ENCODE measurements around the gene RCOR3.
A peak's percentile ranks its signal among the peaks of the same experiment; 100 is the strongest.
"Not testable (repeated sequence)": the region's sequence is repeated elsewhere in the genome, so short reads cannot be mapped to it uniquely, and the experiment has no call there.

RCOR3 gene

GRCh38 chr1:211258756-211259637, at the start of gene RCOR3:
Gene RCOR3 (plus strand): TSS chr1:211259366. CDS start chr1:211259561, 195 bp downstream.
- Mint-ChIP-seq H3K9me3 (ENCODE audit: low read depth) (no peaks in the 10 kb centered on the region), H3K4me1 (ENCODE audit: low read depth) (peaks cover 25% of the 10 kb centered on the region), H3K27me3 (no peaks in the 10 kb centered on the region), H3K4me3 (peak within 1 kb of the TSS; percentile 92), H3K27ac (peak within 1 kb of the TSS; percentile 95), H3K36me3 (no peaks in the 10 kb centered on the region)

DNA sequence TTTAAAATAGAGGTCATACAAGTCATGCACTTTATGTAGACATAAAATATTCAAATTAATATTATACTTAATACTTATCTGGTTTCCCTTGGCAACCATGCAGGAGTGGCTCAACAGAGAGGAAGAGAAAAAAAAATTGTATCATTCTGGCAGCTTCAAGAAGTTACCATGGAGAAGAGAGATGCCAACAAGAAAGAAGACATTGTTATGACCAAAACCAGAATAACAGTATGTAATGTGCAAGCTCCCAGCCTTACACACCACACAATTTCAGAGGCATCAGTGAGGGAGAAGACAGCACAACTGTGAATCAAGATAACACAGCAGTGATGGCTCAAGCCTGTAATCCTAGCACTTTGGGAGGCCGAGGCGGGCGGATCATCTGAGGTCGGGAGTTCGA, 49.1 kb upstream of the RCOR3 start:
- Mint-ChIP-seq H3K4me1 (ENCODE audit: low read depth) (no peaks in the 10 kb centered on the region), H3K27ac (no peak overlapping the region), H3K9me3 (ENCODE audit: low read depth) (no peaks in the 10 kb centered on the region), H3K4me3 (no peak overlapping the region), H3K36me3 (no peaks in the 10 kb centered on the region), H3K27me3 (no peaks in the 10 kb centered on the region)

DNA sequence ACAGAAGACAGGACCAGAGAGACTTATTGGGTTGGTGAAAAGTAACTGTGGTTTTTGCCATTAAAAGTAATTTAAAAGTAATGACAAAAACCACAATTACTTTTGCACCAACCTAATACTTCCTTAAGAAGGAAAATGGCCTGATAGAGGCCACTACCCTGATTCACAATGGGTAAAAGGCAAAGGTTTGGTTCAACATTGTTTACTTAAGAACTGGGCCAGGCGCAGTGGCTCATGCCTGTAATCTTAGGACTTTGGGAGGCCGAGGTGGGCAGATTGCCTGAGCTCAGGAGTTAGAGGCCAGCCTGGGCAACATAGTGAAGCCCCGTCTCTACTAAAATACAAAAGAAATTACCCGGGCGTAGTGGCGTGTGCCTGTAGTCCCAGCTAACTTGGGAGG, 48.2 kb upstream of the RCOR3 start:
- H3K27me3 Mint-ChIP-seq: no peaks in the 10 kb centered on the region
- H3K4me1 Mint-ChIP-seq (ENCODE audit: low read depth): no peaks in the 10 kb centered on the region
- no peak overlapping the region for H3K27ac Mint-ChIP-seq
- no peak overlapping the region for H3K4me3 Mint-ChIP-seq
- H3K36me3 Mint-ChIP-seq: no peaks in the 10 kb centered on the region
- H3K9me3 Mint-ChIP-seq (ENCODE audit: low read depth): no peaks in the 10 kb centered on the region

DNA sequence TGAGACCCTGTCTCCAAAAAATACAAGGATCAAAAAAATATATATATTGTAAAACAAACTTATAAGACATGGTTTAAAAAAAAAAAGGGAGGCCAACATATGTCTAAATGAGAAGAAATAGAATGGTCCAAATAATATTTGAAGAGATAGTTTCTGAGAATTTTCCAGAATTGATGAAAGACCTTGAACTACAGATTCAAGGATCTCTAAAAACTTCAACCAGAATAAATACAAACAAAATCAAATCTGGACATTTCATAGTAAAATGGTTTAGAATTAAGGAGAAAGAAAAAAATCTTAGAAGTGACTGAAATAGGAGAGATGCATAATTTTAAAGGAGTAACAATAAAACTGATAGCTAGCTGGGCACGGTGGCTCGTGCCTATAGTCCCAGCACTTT, 45.5 kb upstream of the RCOR3 start:
- H3K27ac Mint-ChIP-seq: no peak overlapping the region
- H3K4me1 Mint-ChIP-seq (ENCODE audit: low read depth): no peaks in the 10 kb centered on the region
- no peaks in the 10 kb centered on the region for H3K27me3 Mint-ChIP-seq
- no peaks in the 10 kb centered on the region for H3K9me3 Mint-ChIP-seq (ENCODE audit: low read depth)
- no peak overlapping the region for H3K4me3 Mint-ChIP-seq
- H3K36me3 Mint-ChIP-seq: no peaks in the 10 kb centered on the region

- H3K4me3 Mint-ChIP-seq: no peak overlapping the region
- H3K27ac Mint-ChIP-seq: no peak overlapping the region
- H3K9me3 Mint-ChIP-seq (ENCODE audit: low read depth): no peaks in the 10 kb centered on the region
- no peaks in the 10 kb centered on the region for H3K36me3 Mint-ChIP-seq
- H3K4me1 Mint-ChIP-seq (ENCODE audit: low read depth): no peaks in the 10 kb centered on the region
- H3K27me3 Mint-ChIP-seq: peaks cover 2% of the 10 kb centered on the region
Measured at GRCh38 chr1:211215577-211215976, 43.6 kb upstream of the RCOR3 start.

- Mint-ChIP-seq H3K4me1 (ENCODE audit: low read depth) (no peaks in the 10 kb centered on the region), H3K36me3 (no peaks in the 10 kb centered on the region), H3K4me3 (no peak overlapping the region), H3K9me3 (ENCODE audit: low read depth) (no peaks in the 10 kb centered on the region), H3K27ac (no peak overlapping the region), H3K27me3 (peaks cover 3% of the 10 kb centered on the region)
Measured at GRCh38 chr1:211217392-211217791, 41.8 kb upstream of the RCOR3 start.

DNA sequence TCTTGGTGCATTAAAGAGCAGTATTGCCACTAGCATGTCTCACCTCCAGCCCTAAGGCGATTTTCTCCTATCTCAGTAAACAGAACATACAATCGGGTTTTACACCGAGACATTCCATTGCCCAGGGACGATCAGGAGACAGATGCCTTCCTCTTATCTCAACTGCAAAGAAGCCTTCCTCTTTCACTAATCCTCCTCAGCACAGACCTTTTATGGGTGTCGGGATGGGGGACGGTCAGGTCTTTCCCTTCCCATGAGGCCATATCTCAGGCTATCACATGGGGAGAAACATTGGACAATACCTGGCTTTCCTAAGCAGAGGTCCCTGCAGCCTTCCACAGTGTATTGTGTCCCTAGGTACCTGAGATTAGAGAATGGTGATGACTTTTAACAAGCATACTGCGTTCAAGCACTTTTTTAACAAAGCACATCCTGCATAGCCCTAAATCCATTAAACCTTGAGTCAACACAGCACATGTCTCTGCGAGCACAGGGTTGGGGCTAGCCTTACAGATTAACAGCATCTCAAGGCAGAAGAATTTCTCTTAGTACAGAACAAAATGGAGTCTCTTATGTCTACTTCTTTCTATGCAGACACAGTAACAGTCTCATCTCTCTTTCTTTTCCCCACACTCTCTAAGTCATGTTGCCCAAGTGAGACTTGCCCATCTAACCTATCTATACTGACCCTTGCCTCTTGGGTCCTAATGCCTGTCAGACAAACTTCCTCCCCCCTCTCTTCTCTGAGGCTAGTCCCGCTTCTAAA, 36.5 kb upstream of the RCOR3 start:
- H3K27me3 Mint-ChIP-seq; H3K4me1 Mint-ChIP-seq (ENCODE audit: low read depth); H3K4me3 Mint-ChIP-seq; H3K27ac Mint-ChIP-seq; H3K36me3 Mint-ChIP-seq; H3K9me3 Mint-ChIP-seq (ENCODE audit: low read depth): not testable (repeated sequence)

DNA sequence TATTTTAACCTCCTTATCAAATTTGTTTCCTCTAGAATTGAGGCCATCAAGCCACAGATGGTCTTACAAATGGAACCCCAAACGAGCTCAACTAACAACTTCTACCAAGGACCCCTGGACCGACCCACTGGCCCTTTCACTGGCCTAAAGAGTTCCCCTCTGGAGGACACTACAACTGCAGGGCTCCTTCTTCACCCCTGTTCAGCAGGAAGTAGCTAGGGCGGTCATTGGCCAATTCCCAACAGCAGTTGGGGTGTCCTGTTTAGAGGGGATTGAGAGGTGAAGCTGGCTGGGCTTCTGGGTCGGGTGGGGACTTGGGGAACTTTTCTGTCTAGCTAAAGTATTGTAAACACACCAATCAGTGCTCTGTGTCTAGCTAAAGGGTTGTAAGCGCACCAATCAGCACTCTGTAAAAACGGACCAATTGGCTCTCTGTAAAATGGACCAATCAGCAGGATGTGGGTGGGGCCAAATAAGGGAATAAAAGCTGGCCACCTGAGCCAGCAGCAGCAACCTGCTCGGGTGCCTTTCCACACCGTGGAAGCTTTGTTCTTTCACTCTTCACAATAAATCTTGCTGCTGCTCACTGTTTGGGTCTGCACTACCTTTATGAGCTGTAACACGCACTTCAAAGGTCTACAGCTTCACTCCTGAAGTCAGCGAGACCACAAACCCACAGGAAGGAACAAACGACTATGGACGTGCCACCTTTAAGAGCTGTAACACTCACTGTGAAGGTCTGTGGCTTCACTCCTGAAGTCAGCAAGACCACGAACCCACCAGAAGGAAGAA, 30.4 kb upstream of the RCOR3 start:
- not testable (repeated sequence) for H3K36me3 Mint-ChIP-seq; H3K9me3 Mint-ChIP-seq (ENCODE audit: low read depth); H3K27me3 Mint-ChIP-seq
- H3K4me1 Mint-ChIP-seq (ENCODE audit: low read depth): peaks cover 25% of the 10 kb centered on the region
- peak overlapping the region; percentile 83 for H3K27ac Mint-ChIP-seq
- H3K4me3 Mint-ChIP-seq: peak overlapping the region; percentile 62

- no peaks in the 10 kb centered on the region for H3K27me3 Mint-ChIP-seq
- peaks cover 25% of the 10 kb centered on the region for H3K4me1 Mint-ChIP-seq (ENCODE audit: low read depth)
- no peaks in the 10 kb centered on the region for H3K9me3 Mint-ChIP-seq (ENCODE audit: low read depth)
- H3K27ac Mint-ChIP-seq: peak overlapping the region; percentile 83
- H3K36me3 Mint-ChIP-seq: no peaks in the 10 kb centered on the region
- peak overlapping the region; percentile 62 for H3K4me3 Mint-ChIP-seq
Measured at GRCh38 chr1:211229365-211229759, 29.8 kb upstream of the RCOR3 start.

- Mint-ChIP-seq H3K36me3 (no peaks in the 10 kb centered on the region), H3K4me3 (no peak overlapping the region), H3K4me1 (ENCODE audit: low read depth) (peaks cover 25% of the 10 kb centered on the region), H3K9me3 (ENCODE audit: low read depth) (no peaks in the 10 kb centered on the region), H3K27ac (no peak overlapping the region), H3K27me3 (no peaks in the 10 kb centered on the region)
Measured at GRCh38 chr1:211231873-211232272, 27.3 kb upstream of the RCOR3 start.

GRCh38 chr1:211236633-211237320, 22.4 kb upstream of the RCOR3 start:
- H3K9me3 Mint-ChIP-seq (ENCODE audit: low read depth): no peaks in the 10 kb centered on the region
- no peaks in the 10 kb centered on the region for H3K36me3 Mint-ChIP-seq
- no peaks in the 10 kb centered on the region for H3K27me3 Mint-ChIP-seq
- H3K27ac Mint-ChIP-seq: no peak overlapping the region
- no peaks in the 10 kb centered on the region for H3K4me1 Mint-ChIP-seq (ENCODE audit: low read depth)
- H3K4me3 Mint-ChIP-seq: no peak overlapping the region

DNA sequence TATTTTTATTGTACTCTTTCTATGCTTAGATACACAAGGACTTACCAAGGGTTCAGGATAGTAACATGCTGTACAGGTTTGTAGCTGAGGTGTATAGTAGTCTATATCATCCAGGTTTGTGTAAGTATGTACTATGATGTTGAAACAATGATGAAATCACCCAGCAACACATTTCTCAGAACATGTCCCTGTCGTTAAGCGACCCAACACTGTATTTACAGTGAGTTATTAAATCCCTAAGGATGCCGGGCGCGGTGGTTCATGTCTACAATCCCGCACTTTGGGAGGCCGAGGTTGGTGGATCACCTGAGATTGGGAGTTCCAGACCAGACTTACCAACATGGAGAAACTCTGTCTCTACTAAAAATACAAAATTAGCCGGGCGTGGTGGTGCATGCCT, 21.6 kb upstream of the RCOR3 start:
- Mint-ChIP-seq H3K4me1 (ENCODE audit: low read depth) (no peaks in the 10 kb centered on the region), H3K27ac (no peak overlapping the region), H3K4me3 (no peak overlapping the region), H3K27me3 (no peaks in the 10 kb centered on the region), H3K36me3 (no peaks in the 10 kb centered on the region), H3K9me3 (ENCODE audit: low read depth) (no peaks in the 10 kb centered on the region)

DNA sequence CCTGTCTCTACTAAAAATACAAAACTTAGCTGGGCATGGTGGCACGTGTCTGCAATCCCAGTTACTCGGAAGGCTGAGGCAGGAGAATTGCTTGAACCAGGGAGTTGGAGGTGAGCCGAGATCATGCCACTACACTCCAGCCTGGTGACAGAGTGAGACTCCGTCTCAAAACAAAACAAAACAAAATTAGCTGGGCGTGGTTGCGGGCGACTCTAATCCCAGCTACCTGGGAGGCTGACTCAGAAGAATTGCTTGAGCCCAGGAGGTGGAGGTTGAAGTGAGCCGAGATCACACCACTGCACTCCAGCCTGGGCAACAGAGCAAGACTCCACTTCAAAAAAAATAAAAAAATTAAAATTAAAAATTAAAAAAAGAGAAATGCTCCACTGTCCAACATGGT, 18.6 kb upstream of the RCOR3 start:
- not testable (repeated sequence) for H3K36me3 Mint-ChIP-seq; H3K4me3 Mint-ChIP-seq; H3K27me3 Mint-ChIP-seq; H3K4me1 Mint-ChIP-seq (ENCODE audit: low read depth); H3K9me3 Mint-ChIP-seq (ENCODE audit: low read depth); H3K27ac Mint-ChIP-seq

GRCh38 chr1:211241071-211241470, 18.1 kb upstream of the RCOR3 start:
- no peaks in the 10 kb centered on the region for H3K36me3 Mint-ChIP-seq
- no peak overlapping the region for H3K27ac Mint-ChIP-seq
- H3K9me3 Mint-ChIP-seq (ENCODE audit: low read depth): no peaks in the 10 kb centered on the region
- H3K27me3 Mint-ChIP-seq: no peaks in the 10 kb centered on the region
- H3K4me1 Mint-ChIP-seq (ENCODE audit: low read depth): no peaks in the 10 kb centered on the region
- H3K4me3 Mint-ChIP-seq: no peak overlapping the region
